Liver (tissue), 9 donors: ENCODE data around the gene NNT. TPM values are rescaled to one million over a fixed set of nuclear protein-coding genes. Genes with fewer than 3 reads are reported as not detected.
"Not testable (repeated sequence)": the region's sequence is repeated elsewhere in the genome, so short reads cannot be mapped to it uniquely, and the experiment has no call there.

Experiments used
- DNase-seq: peaks from one replicate; pipeline ENCODE4 v3.0.0-alpha.2; 2017; ENCODE audit warnings: low spot score
- H3K27ac ChIP-seq, 2 donors: one replicate each; pipeline ENCODE4 v1.7.0; 2013; ENCODE audit warnings: inconsistent platforms in 2 of 2, low read length in 2 of 2, control low read depth in 1 of 2, low read depth in 1 of 2, mild to moderate bottlenecking in 1 of 2
- H3K27me3 ChIP-seq, 4 donors: one replicate each; pipeline versions ENCODE4 v1.6.1 to v1.7.0; 2013; ENCODE audit warnings: low read length in 3 of 4, inconsistent platforms in 1 of 4, mild to moderate bottlenecking in 1 of 4, moderate library complexity in 1 of 4; ENCODE audit not compliant: control insufficient read depth in 4 of 4, insufficient read depth in 4 of 4
- H3K36me3 ChIP-seq, 4 donors: one replicate each; pipeline versions ENCODE4 v1.6.1 to v1.7.0; 2013; ENCODE audit warnings: low read length in 3 of 4, mild to moderate bottlenecking in 3 of 4, low read depth in 1 of 4, moderate library complexity in 1 of 4; ENCODE audit not compliant: control insufficient read depth in 4 of 4, insufficient read depth in 3 of 4
- H3K4me1 ChIP-seq, 4 donors: one replicate each; pipeline versions ENCODE4 v1.6.1 to v1.7.0; 2013; ENCODE audit warnings: low read length in 3 of 4, mild to moderate bottlenecking in 3 of 4, moderate library complexity in 1 of 4; ENCODE audit not compliant: control insufficient read depth in 4 of 4, insufficient read depth in 4 of 4
- H3K4me3 ChIP-seq, 3 donors: one replicate each; pipeline versions ENCODE4 v1.6.1 to v1.7.0; 2013; ENCODE audit warnings: low read length in 3 of 3, control low read depth in 1 of 3, low read depth in 1 of 3, mild to moderate bottlenecking in 1 of 3
- H3K9ac ChIP-seq, 2 donors: one replicate each; pipeline ENCODE4 v1.7.0; 2013; ENCODE audit warnings: low read length in 2 of 2, mild to moderate bottlenecking in 2 of 2, moderate library complexity in 2 of 2, control low read depth in 1 of 2, low read depth in 1 of 2
- H3K9me3 ChIP-seq, 4 donors: one replicate each; pipeline versions ENCODE4 v1.6.1 to v1.7.0; 2013; ENCODE audit warnings: low read length in 3 of 4; ENCODE audit not compliant: control insufficient read depth in 4 of 4
- CTCF ChIP-seq: fragments of 150-350 bp; IDR thresholded peaks from 2 replicates; pipeline ENCODE4 v1.5.1; 2017; ENCODE audit warnings: improper control_type of control experiment, low read depth, low read length; ENCODE audit not compliant: missing input control
- FOXA2 ChIP-seq: IDR thresholded peaks from 2 replicates; pipeline ENCODE4 v1.6.1; 2016; ENCODE audit warnings: antibody characterized with exemption
- HNF4A ChIP-seq, 2 donors: conservative IDR thresholded peaks; 2 replicates each; pipeline ENCODE4 v1.6.1; 2016; ENCODE audit warnings: antibody characterized with exemption in 2 of 2, mild to moderate bottlenecking in 2 of 2
- HNF4G ChIP-seq: IDR thresholded peaks from 2 replicates; pipeline ENCODE4 v1.6.1; 2016; ENCODE audit warnings: antibody characterized with exemption
- NR2F2 ChIP-seq: IDR thresholded peaks from 2 replicates; pipeline ENCODE4 v1.6.1; 2016; ENCODE audit warnings: antibody characterized with exemption
- RAD21 ChIP-seq, 2 donors: IDR thresholded peaks; 2 replicates each; pipeline ENCODE4 v1.6.1; 2016; ENCODE audit warnings: antibody characterized with exemption in 2 of 2, mild to moderate bottlenecking in 2 of 2
- RXRA ChIP-seq, 2 donors: IDR thresholded peaks; 2 replicates each; pipeline ENCODE4 v1.6.1; 2017 to 2018; ENCODE audit warnings: antibody characterized with exemption in 2 of 2, mild to moderate bottlenecking in 1 of 2
- SP1 ChIP-seq: IDR thresholded peaks from 2 replicates; pipeline ENCODE4 v1.6.1; 2018; ENCODE audit warnings: antibody characterized with exemption, mild to moderate bottlenecking
- TAF1 ChIP-seq: conservative IDR thresholded peaks from 2 replicates; pipeline ENCODE4 v1.6.1; 2016; ENCODE audit warnings: antibody characterized with exemption, mild to moderate bottlenecking
- ZBTB33 ChIP-seq: IDR thresholded peaks from 2 replicates; pipeline ENCODE4 v1.6.1; 2016; ENCODE audit warnings: antibody characterized with exemption
- whole genome bisulfite sequencing: extraction: QIAGEN DNeasy Blood & Tissue Kit; methylation state at CpG from one replicate; pipeline ENCODE4 v1.1.7; 2013; 5-methylcytosine and 5-hydroxymethylcytosine counted together
- polyA plus RNA-seq, 2 donors: library from polyadenylated mRNA; stranded (reverse) in 1 of 2; unstranded in 1 of 2; fragments of 200-250 nt in 1 of 2; fragments of >200 nt in 1 of 2; fragmentation: Nextera tagmentation in 1 of 2; extraction: Ambion mirVana in 1 of 2; gene quantifications; one replicate each; pipeline versions ENCODE4 v1.2.1 to v1.2.3, GENCODE V29; 2013 to 2015
- total RNA-seq, 2 donors: library from RNA; depleted of rRNA; stranded (reverse); fragments of >200 nt; gene quantifications; one replicate each; pipeline ENCODE4 v1.2.3, GENCODE V29; 2014
- TF ChIP-seq, protein P1 (sequence below): IDR thresholded peaks from 2 replicates; pipeline ENCODE4 v1.6.1; 2016; ENCODE audit warnings: antibody characterized with exemption
- TF ChIP-seq, protein P2 (sequence below): IDR thresholded peaks from 2 replicates; pipeline ENCODE4 v1.6.1; 2016; ENCODE audit warnings: antibody characterized with exemption, mild to moderate bottlenecking
- donor health status: healthy.
- donor health status: healthy.
- donor health status: healthy.
- donor health status: healthy.
- donor health status: healthy.

NNT gene
- total and polyA plus RNA-seq, 4 donors, result 45.4 to 154 (median 89.2) TPM

DNA sequence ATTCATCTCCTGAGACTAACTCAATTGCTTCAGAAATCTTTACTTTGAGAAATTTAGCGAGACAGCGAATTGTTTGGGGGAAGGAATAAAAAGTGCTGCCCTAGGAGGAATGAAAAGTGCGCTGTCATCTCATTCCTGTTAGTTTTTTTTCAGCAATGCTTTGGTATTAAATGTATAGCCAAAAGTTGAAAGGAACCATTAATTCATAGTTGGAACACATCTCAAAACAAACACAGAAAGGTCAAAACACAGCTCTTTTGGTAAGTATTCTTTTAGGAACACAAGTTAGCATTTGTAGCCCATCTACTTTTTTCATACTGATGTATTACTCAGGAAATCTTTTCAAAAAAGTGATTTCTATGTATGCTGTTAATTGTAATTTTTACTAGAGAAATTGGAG, 109.1 kb downstream of the NNT start:
- 98% methylated on average over 3 of the region's 3 CpGs for WGBS

GRCh38 chr5:43719783-43720182, 116.8 kb downstream of the NNT start:
- H3K27ac ChIP-seq, H3K9me3 ChIP-seq, DNase-seq, H3K4me1 ChIP-seq, H3K36me3 ChIP-seq, H3K27me3 ChIP-seq, H3K4me3 ChIP-seq, H3K9ac ChIP-seq: not testable (repeated sequence)
- WGBS, result 93% methylated on average over 2 of the region's 3 CpGs

More for the DNA sequence above, 109.1 kb downstream of the NNT start:
- no peak for TF ChIP-seq NR2F2
- no peak for TF ChIP-seq SP1
- TF ChIP-seq, protein P1, sequence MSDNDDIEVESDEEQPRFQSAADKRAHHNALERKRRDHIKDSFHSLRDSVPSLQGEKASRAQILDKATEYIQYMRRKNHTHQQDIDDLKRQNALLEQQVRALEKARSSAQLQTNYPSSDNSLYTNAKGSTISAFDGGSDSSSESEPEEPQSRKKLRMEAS, result no peak
- no peak for TF ChIP-seq ZBTB33
- no peak for TF ChIP-seq RAD21 (IDR thresholded peaks at IDR 0.05)
- TF ChIP-seq TAF1, result no peak
- no peak for TF ChIP-seq RXRA (IDR thresholded peaks at IDR 0.05)
- no peak for TF ChIP-seq CTCF
- TF ChIP-seq, protein P2, sequence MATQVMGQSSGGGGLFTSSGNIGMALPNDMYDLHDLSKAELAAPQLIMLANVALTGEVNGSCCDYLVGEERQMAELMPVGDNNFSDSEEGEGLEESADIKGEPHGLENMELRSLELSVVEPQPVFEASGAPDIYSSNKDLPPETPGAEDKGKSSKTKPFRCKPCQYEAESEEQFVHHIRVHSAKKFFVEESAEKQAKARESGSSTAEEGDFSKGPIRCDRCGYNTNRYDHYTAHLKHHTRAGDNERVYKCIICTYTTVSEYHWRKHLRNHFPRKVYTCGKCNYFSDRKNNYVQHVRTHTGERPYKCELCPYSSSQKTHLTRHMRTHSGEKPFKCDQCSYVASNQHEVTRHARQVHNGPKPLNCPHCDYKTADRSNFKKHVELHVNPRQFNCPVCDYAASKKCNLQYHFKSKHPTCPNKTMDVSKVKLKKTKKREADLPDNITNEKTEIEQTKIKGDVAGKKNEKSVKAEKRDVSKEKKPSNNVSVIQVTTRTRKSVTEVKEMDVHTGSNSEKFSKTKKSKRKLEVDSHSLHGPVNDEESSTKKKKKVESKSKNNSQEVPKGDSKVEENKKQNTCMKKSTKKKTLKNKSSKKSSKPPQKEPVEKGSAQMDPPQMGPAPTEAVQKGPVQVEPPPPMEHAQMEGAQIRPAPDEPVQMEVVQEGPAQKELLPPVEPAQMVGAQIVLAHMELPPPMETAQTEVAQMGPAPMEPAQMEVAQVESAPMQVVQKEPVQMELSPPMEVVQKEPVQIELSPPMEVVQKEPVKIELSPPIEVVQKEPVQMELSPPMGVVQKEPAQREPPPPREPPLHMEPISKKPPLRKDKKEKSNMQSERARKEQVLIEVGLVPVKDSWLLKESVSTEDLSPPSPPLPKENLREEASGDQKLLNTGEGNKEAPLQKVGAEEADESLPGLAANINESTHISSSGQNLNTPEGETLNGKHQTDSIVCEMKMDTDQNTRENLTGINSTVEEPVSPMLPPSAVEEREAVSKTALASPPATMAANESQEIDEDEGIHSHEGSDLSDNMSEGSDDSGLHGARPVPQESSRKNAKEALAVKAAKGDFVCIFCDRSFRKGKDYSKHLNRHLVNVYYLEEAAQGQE, result no peak
- TF ChIP-seq HNF4A (conservative IDR thresholded peaks at IDR 0.05), result no peak
- no peak for TF ChIP-seq HNF4G
- TF ChIP-seq FOXA2, result no peak
- Histone ChIP-seq H3K27ac (no peak overlapping the region), H3K4me3 (no peak overlapping the region), H3K4me1 (no peaks in the 10 kb centered on the region), H3K27me3 (no peaks in the 10 kb centered on the region), H3K36me3 (no peaks in the 10 kb centered on the region), H3K9ac (no peak overlapping the region), H3K9me3 (no peaks in the 10 kb centered on the region)
- DNase-seq, result no peak
